Esophagus muscularis mucosa (tissue), 4 donors: Measurements from ENCODE around the gene KRTCAP3. TPM values are rescaled to one million over a fixed set of nuclear protein-coding genes. Genes with fewer than 3 reads are reported as not detected.
A peak's percentile ranks its signal among the peaks of the same experiment; 100 is the strongest.

Source experiments
- DNase-seq: peaks from one replicate; pipeline ENCODE4 v3.0.0-alpha.2; 2017; ENCODE audit errors: extremely low spot score
- H3K27ac ChIP-seq, 4 donors: fragments of 200-600 bp; sonication (generic); replicated peaks in 1 of 4; 1 replicate in 3 of 4; 2 replicates in 1 of 4; pipeline ENCODE4 v1.5.1; 2016 to 2019; ENCODE audit warnings: mild to moderate bottlenecking in 1 of 4
- H3K27me3 ChIP-seq, 4 donors: fragments of 200-600 bp; sonication (generic); one replicate each; pipeline versions ENCODE4 v1.5.1 to v1.6.0; 2016 to 2019
- H3K36me3 ChIP-seq, 4 donors: fragments of 200-600 bp; sonication (generic); one replicate each; pipeline ENCODE4 v1.5.1; 2016 to 2019
- H3K4me1 ChIP-seq, 4 donors: fragments of 200-600 bp; sonication (generic); one replicate each; pipeline ENCODE4 v1.5.1; 2016 to 2019
- H3K4me3 ChIP-seq, 4 donors: fragments of 200-600 bp; sonication (generic); 1 replicate in 2 of 4; 2 replicates in 2 of 4; pipeline ENCODE4 v1.5.1; 2016 to 2019; ENCODE audit warnings: mild to moderate bottlenecking in 4 of 4, moderate library complexity in 1 of 4
- H3K9me3 ChIP-seq, 4 donors: fragments of 200-600 bp; sonication (generic); 1 replicate in 3 of 4; 2 replicates in 1 of 4; pipeline ENCODE4 v1.5.1; 2016 to 2019
- CTCF ChIP-seq, 3 experiments: fragments of 200-600 bp in 2 of 3; fragments of 450-650 bp in 1 of 3; sonication (generic) in 2 of 3; IDR thresholded peaks; one replicate each; pipeline ENCODE4 v1.5.1; 2017 to 2019; ENCODE audit warnings: antibody characterized with exemption in 3 of 3, mild to moderate bottlenecking in 2 of 3, moderate library complexity in 1 of 3
- EP300 ChIP-seq: sonication (generic); formaldehyde crosslinking; IDR thresholded peaks from one replicate; pipeline ENCODE4 v1.6.1; 2017; ENCODE audit warnings: antibody characterized with exemption
- POLR2A ChIP-seq: fragments of 450-650 bp; IDR thresholded peaks from one replicate; pipeline ENCODE4 v1.6.1; 2017; ENCODE audit warnings: antibody characterized with exemption, moderate library complexity, mild to moderate bottlenecking, low read depth
- POLR2AphosphoS5 ChIP-seq, 2 donors: sonication (generic); formaldehyde crosslinking; IDR thresholded peaks; one replicate each; pipeline ENCODE4 v1.6.1; 2017; ENCODE audit warnings: antibody characterized with exemption in 2 of 2
- WGBS: methylation state at CpG from one replicate; pipeline ENCODE4 v1.1.5; 2018; 5-methylcytosine and 5-hydroxymethylcytosine counted together
- intact Hi-C: fragments of 100-400 bp; cut with DNase I; formaldehyde crosslinking; loops from one replicate; pipeline ENCODE4 v1.15.1; 2023
- total RNA-seq, 4 donors: library from RNA; depleted of rRNA; stranded (reverse); fragments of >200 nt; gene quantifications; one replicate each; pipeline versions ENCODE4 v1.1.0 to v1.2.1, GENCODE V29; 2016

The KRTCAP3 gene
- total RNA-seq, 4 donors from 2014 or later = 0.45 TPM; not detected in 3

- WGBS = 53% methylated on average over 16 of the region's 16 CpGs
- Histone ChIP-seq H3K27ac (peak overlapping the region in 2 of 4 donors; percentile 42 to 84), H3K4me1 (peaks cover 26 to 39% (median 30%) of the 10 kb centered on the region in 4 donors), H3K9me3 (no peaks in the 10 kb centered on the region), H3K4me3 (peak overlapping the region; percentile 71 to 100 (median 91)), H3K27me3 (no peaks in the 10 kb centered on the region), H3K36me3 (peaks cover 0 to 5% (median 4%) of the 10 kb centered on the region in 4 donors)
- intact Hi-C loops = loop anchor here (2.0 to 5.0 kb wide), 2 partner anchors 21 to 36 kb away; partner anchors contain the start of genes EIF2B4, NRBP1 and SNX17
- DNase-seq = no peak
- TF ChIP-seq CTCF (IDR thresholded peaks at IDR 0.05) (peak; percentile 49 to 63 (median 49)), EP300 (no peak)
These were observed 34.2 kb upstream of the KRTCAP3 start for GRCh38 chr2:27407798-27408491.

GRCh38 chr2:27408601-27409320, 33.4 kb upstream of the KRTCAP3 start:
- WGBS = under 1% methylated on average over 12 of the region's 33 CpGs
- DNase-seq = no peak
- Histone ChIP-seq H3K9me3 (no peaks in the 10 kb centered on the region), H3K4me1 (peaks cover 24 to 35% (median 29%) of the 10 kb centered on the region in 4 donors), H3K27me3 (no peaks in the 10 kb centered on the region), H3K4me3 (peak overlapping the region; percentile 71 to 100 (median 91)), H3K27ac (peak overlapping the region; percentile 84 to 91 (median 87)), H3K36me3 (peaks cover 0 to 5% (median 4%) of the 10 kb centered on the region in 4 donors)
- intact Hi-C loops = loop anchor here (2.0 to 5.0 kb wide), 2 partner anchors 20 to 36 kb away; partner anchors contain the start of genes EIF2B4, NRBP1 and SNX17
- TF ChIP-seq CTCF (IDR thresholded peaks at IDR 0.05) (peak in 1 of 3 experiments; percentile 4), EP300 (no peak), POLR2A (no peak), POLR2AphosphoS5 (IDR thresholded peaks at IDR 0.05) (no peak)

- DNase-seq = peak; percentile 96
- under 1% methylated on average over 18 of the region's 82 CpGs for WGBS
- H3K4me1 ChIP-seq = peaks cover 24 to 35% (median 29%) of the 10 kb centered on the region in 4 donors
- H3K27ac ChIP-seq = peak within 1 kb of the TSS; percentile 84 to 91 (median 87)
- no peaks in the 10 kb centered on the region for H3K9me3 ChIP-seq
- peak within 1 kb of the TSS; percentile 71 to 100 (median 91) for H3K4me3 ChIP-seq
- H3K36me3 ChIP-seq = peaks cover 0 to 5% (median 4%) of the 10 kb centered on the region in 4 donors
- TF ChIP-seq EP300 (no peak), POLR2A (no peak), CTCF (IDR thresholded peaks at IDR 0.05) (peak in 1 of 3 experiments; percentile 4), POLR2AphosphoS5 (IDR thresholded peaks at IDR 0.05) (peak; percentile 84 to 85)
- intact Hi-C loops = loop anchor here (2.0 to 5.0 kb wide), 2 partner anchors 19 to 37 kb away; partner anchors contain the start of genes EIF2B4, NRBP1 and SNX17
- no peaks in the 10 kb centered on the region for H3K27me3 ChIP-seq
These were observed 32.7 kb upstream of the KRTCAP3 start, which contains the start of gene PPM1G for GRCh38 chr2:27409321-27410073. PPM1G (minus strand) TSS chr2:27409591; CDS start chr2:27409422, 169 bp downstream.

- no peaks in the 10 kb centered on the region for H3K27me3 ChIP-seq
- H3K4me3 ChIP-seq = no peak overlapping the region
- H3K4me1 ChIP-seq = peaks cover 16 to 20% (median 18%) of the 10 kb centered on the region in 4 donors
- TF ChIP-seq POLR2A = no peak
- TF ChIP-seq EP300 = no peak
- TF ChIP-seq POLR2AphosphoS5 (IDR thresholded peaks at IDR 0.05) = no peak
- TF ChIP-seq CTCF (IDR thresholded peaks at IDR 0.05) = no peak
- 82% methylated on average over 9 of the region's 9 CpGs for WGBS
- H3K27ac ChIP-seq = no peak overlapping the region
- DNase-seq = no peak
- H3K9me3 ChIP-seq = no peaks in the 10 kb centered on the region
- H3K36me3 ChIP-seq = no peaks in the 10 kb centered on the region
- intact Hi-C loops = no loop called here
These were observed 29.6 kb upstream of the KRTCAP3 start for GRCh38 chr2:27412419-27413152.
